Neural progenitor cell (in vitro differentiated cells): ENCODE data around the gene SSC5D.

Source experiments
- CTCF ChIP-seq: fragments of 200-600 bp; sonication (generic); IDR thresholded peaks from 2 replicates; pipeline ENCODE4 v1.5.1; 2017; ENCODE audit warnings: antibody characterized with exemption, mild to moderate bottlenecking
- EZH2 ChIP-seq: fragments of 200-600 bp; sonication (generic); IDR thresholded peaks from 2 replicates; pipeline ENCODE4 v1.6.1; 2017; ENCODE audit warnings: antibody characterized with exemption, mild to moderate bottlenecking, moderate library complexity
- EZH2phosphoT487 ChIP-seq: fragments of 200-600 bp; sonication (generic); IDR thresholded peaks from 2 replicates; pipeline ENCODE4 v1.6.1; 2017; ENCODE audit warnings: antibody characterized with exemption

- TF ChIP-seq EZH2 (no peak), CTCF (no peak), EZH2phosphoT487 (no peak)
Measured at GRCh38 chr19:55546011-55546410, 57.8 kb downstream of the SSC5D start.
